Thyroid gland (tissue), 4 donors: Measurements from ENCODE around the gene ADCY1.

Experiments
- CTCF ChIP-seq, 6 experiments: fragments of 200-600 bp in 3 of 6; fragments of 450-650 bp in 3 of 6; sonication (generic) in 3 of 6; IDR thresholded peaks; one replicate each; pipeline ENCODE4 v1.5.1; 2016 to 2019; ENCODE audit warnings: antibody characterized with exemption in 6 of 6, mild to moderate bottlenecking in 2 of 6, inconsistent platforms in 1 of 6, moderate library complexity in 1 of 6
- POLR2A ChIP-seq, 2 donors: fragments of 450-650 bp; IDR thresholded peaks; one replicate each; pipeline ENCODE4 v1.6.1; 2017; ENCODE audit warnings: antibody characterized with exemption in 2 of 2, mild to moderate bottlenecking in 2 of 2, moderate library complexity in 1 of 2

- TF ChIP-seq CTCF (IDR thresholded peaks at IDR 0.05), result peak in 5 of 6 experiments; percentile 27 to 66 (median 41)
- TF ChIP-seq POLR2A (IDR thresholded peaks at IDR 0.05), result no peak
These were observed 6.1 kb downstream of the ADCY1 start for GRCh38 chr7:45580053-45580872.
